Tibial nerve (tissue), 4 donors: ENCODE data around the gene CXCL12. TPM values are rescaled to one million over a fixed set of nuclear protein-coding genes. Genes with fewer than 3 reads are reported as not detected.

Experiments used
- DNase-seq, 2 donors: peaks; one replicate each; pipeline ENCODE4 v3.0.0-alpha.2; 2019; ENCODE audit warnings: low spot score in 2 of 2
- H3K27ac ChIP-seq, 4 donors: fragments of 200-600 bp; sonication (generic) in 3 of 4; one replicate each; pipeline ENCODE4 v1.5.1; 2017 to 2019; ENCODE audit warnings: mild to moderate bottlenecking in 1 of 4
- H3K27me3 ChIP-seq, 2 donors: fragments of 200-600 bp; sonication (generic) in 1 of 2; one replicate each; pipeline versions ENCODE4 v1.5.1 to v1.6.0; 2017 to 2019
- H3K36me3 ChIP-seq, 3 donors: fragments of 200-600 bp; sonication (generic); one replicate each; pipeline ENCODE4 v1.5.1; 2018 to 2019
- H3K4me1 ChIP-seq, 4 donors: fragments of 200-600 bp; sonication (generic) in 3 of 4; one replicate each; pipeline ENCODE4 v1.5.1; 2017 to 2019
- H3K4me3 ChIP-seq, 4 donors: fragments of 200-600 bp; sonication (generic) in 3 of 4; one replicate each; pipeline ENCODE4 v1.5.1; 2017 to 2019; ENCODE audit warnings: mild to moderate bottlenecking in 1 of 4, moderate library complexity in 1 of 4
- H3K9me3 ChIP-seq, 4 donors: fragments of 200-600 bp; sonication (generic) in 3 of 4; one replicate each; pipeline ENCODE4 v1.5.1; 2017 to 2019
- EP300 ChIP-seq, 2 donors: sonication (generic); formaldehyde crosslinking; IDR thresholded peaks; one replicate each; pipeline ENCODE4 v1.6.1; 2017; ENCODE audit warnings: antibody characterized with exemption in 2 of 2, mild to moderate bottlenecking in 1 of 2
- POLR2A ChIP-seq, 2 donors: fragments of 450-650 bp; IDR thresholded peaks; one replicate each; pipeline ENCODE4 v1.6.1; 2017; ENCODE audit warnings: antibody characterized with exemption in 2 of 2, mild to moderate bottlenecking in 2 of 2, moderate library complexity in 2 of 2
- WGBS, 2 donors: methylation state at CpG; one replicate each; pipeline ENCODE4 v1.1.5; 2018; 5-methylcytosine and 5-hydroxymethylcytosine counted together
- total RNA-seq, 4 donors: library from RNA; depleted of rRNA; stranded (reverse); fragments of >200 nt; gene quantifications; one replicate each; pipeline ENCODE4 v1.1.0, GENCODE V29; 2016
- TF ChIP-seq, protein P1 (sequence below), 5 experiments: fragments of 200-600 bp in 3 of 5; fragments of 450-650 bp in 2 of 5; sonication (generic) in 3 of 5; IDR thresholded peaks; one replicate each; pipeline ENCODE4 v1.5.1; 2016 to 2019; ENCODE audit warnings: antibody characterized with exemption in 5 of 5, mild to moderate bottlenecking in 3 of 5, moderate library complexity in 2 of 5

Gene CXCL12
- total RNA-seq, 4 donors from 2014 or later = 35.0 to 119 (median 86.4) TPM

GRCh38 chr10:44343843-44344242, 41.1 kb downstream of the CXCL12 start:
- Histone ChIP-seq H3K27ac (no peak overlapping the region), H3K36me3 (peaks cover 0 to 11% (median 0%) of the 10 kb centered on the region in 3 donors), H3K9me3 (no peaks in the 10 kb centered on the region), H3K4me1 (no peaks in the 10 kb centered on the region), H3K4me3 (no peak overlapping the region), H3K27me3 (no peaks in the 10 kb centered on the region)
- WGBS, 2 donors = 60 to 71% methylated on average over 3 of the region's 3 CpGs
- no peak for DNase-seq
- no peak for TF ChIP-seq EP300 (IDR thresholded peaks at IDR 0.05)
- TF ChIP-seq, protein P1, sequence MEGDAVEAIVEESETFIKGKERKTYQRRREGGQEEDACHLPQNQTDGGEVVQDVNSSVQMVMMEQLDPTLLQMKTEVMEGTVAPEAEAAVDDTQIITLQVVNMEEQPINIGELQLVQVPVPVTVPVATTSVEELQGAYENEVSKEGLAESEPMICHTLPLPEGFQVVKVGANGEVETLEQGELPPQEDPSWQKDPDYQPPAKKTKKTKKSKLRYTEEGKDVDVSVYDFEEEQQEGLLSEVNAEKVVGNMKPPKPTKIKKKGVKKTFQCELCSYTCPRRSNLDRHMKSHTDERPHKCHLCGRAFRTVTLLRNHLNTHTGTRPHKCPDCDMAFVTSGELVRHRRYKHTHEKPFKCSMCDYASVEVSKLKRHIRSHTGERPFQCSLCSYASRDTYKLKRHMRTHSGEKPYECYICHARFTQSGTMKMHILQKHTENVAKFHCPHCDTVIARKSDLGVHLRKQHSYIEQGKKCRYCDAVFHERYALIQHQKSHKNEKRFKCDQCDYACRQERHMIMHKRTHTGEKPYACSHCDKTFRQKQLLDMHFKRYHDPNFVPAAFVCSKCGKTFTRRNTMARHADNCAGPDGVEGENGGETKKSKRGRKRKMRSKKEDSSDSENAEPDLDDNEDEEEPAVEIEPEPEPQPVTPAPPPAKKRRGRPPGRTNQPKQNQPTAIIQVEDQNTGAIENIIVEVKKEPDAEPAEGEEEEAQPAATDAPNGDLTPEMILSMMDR (IDR thresholded peaks at IDR 0.05) = no peak
- no peak for TF ChIP-seq POLR2A (IDR thresholded peaks at IDR 0.05)

GRCh38 chr10:44341886-44342285, 43.0 kb downstream of the CXCL12 start:
- H3K4me1 ChIP-seq = no peaks in the 10 kb centered on the region
- no peak for DNase-seq
- H3K36me3 ChIP-seq = no peaks in the 10 kb centered on the region
- TF ChIP-seq, protein P1 (IDR thresholded peaks at IDR 0.05) = no peak
- no peak for TF ChIP-seq POLR2A (IDR thresholded peaks at IDR 0.05)
- TF ChIP-seq EP300 (IDR thresholded peaks at IDR 0.05) = no peak
- H3K27ac ChIP-seq = no peak overlapping the region
- 87 to 89% methylated on average over 3 of the region's 3 CpGs for WGBS, 2 donors
- H3K27me3 ChIP-seq = no peaks in the 10 kb centered on the region
- no peaks in the 10 kb centered on the region for H3K9me3 ChIP-seq
- H3K4me3 ChIP-seq = no peak overlapping the region

DNA sequence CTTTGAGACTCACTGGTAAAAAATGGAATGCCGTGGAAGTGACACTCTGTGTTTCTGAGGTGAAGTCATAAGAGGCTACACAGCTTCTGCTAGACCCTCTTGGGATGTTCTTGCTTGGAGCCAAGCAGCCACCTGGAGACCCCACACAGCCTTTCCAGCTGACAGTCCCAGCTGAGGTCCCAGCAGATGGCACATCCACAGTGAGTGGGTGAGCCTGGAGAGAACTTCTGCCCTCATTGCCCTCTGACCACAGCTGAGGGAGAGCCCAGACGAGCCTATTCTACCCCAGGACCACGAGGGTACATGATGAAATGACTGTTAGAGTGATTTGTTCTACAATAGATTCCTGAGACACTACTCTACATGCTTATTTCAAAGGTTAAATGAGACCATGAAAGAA, 44.3 kb downstream of the CXCL12 start:
- Histone ChIP-seq H3K27ac (no peak overlapping the region), H3K9me3 (no peaks in the 10 kb centered on the region), H3K27me3 (no peaks in the 10 kb centered on the region), H3K4me3 (no peak overlapping the region), H3K4me1 (no peaks in the 10 kb centered on the region), H3K36me3 (no peaks in the 10 kb centered on the region)
- no peak for DNase-seq
- WGBS, 2 donors = 51 to 53% methylated on average over 3 of the region's 3 CpGs
- no peak for TF ChIP-seq EP300 (IDR thresholded peaks at IDR 0.05)
- TF ChIP-seq, protein P1 (IDR thresholded peaks at IDR 0.05) = no peak
- no peak for TF ChIP-seq POLR2A (IDR thresholded peaks at IDR 0.05)

DNA sequence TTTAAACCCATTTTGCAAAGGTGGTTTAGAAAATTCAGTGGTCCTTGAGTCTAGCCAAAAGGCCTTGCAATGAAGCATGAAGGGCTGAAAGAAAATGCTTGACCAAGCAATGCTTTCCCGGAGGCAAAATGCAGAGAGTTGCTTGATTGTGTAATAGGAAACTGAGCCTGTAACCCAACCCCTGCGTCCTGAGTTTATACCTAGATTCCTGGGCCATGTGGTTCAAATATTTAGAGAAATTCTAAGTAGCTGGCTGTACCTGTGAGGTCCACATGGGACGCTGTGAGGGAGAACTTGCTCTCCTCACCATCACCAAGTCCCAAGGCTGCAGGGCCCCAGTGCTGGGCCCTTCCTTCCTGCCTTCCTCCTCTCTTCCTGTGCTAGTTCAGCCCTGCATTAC, 45.7 kb downstream of the CXCL12 start:
- DNase-seq = no peak
- Histone ChIP-seq H3K27me3 (no peaks in the 10 kb centered on the region), H3K4me3 (no peak overlapping the region), H3K36me3 (no peaks in the 10 kb centered on the region), H3K27ac (no peak overlapping the region), H3K9me3 (no peaks in the 10 kb centered on the region), H3K4me1 (no peaks in the 10 kb centered on the region)
- 78 to 79% methylated on average over 3 of the region's 3 CpGs for WGBS, 2 donors
- TF ChIP-seq, protein P1 (IDR thresholded peaks at IDR 0.05) = no peak

DNA sequence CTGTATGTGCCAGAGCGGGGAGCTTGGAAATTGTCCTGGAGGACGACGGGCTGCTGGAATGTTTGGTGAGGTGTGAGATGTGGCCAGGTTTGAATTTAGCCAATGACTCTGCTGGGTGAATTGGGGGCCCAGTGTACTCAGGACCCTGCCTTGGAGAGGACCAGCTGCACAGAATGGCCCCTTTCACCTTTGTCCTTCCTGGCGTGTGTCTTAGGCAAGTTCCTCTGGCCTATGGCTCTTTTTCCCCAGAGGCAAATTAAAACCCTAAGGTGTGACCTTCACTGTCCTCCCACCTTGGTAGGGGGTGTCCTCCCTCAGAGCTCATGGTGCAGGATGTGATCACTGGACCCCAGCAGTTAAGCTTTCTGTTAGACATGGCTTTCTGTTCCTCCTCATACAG, 47.8 kb downstream of the CXCL12 start:
- no peak overlapping the region for H3K4me3 ChIP-seq
- H3K36me3 ChIP-seq = no peaks in the 10 kb centered on the region
- no peaks in the 10 kb centered on the region for H3K9me3 ChIP-seq
- 91% methylated on average over 4 of the region's 4 CpGs for WGBS, 2 donors
- H3K4me1 ChIP-seq = no peaks in the 10 kb centered on the region
- DNase-seq = no peak
- no peak overlapping the region for H3K27ac ChIP-seq
- H3K27me3 ChIP-seq = no peaks in the 10 kb centered on the region
- TF ChIP-seq, protein P1 (IDR thresholded peaks at IDR 0.05) = no peak
- TF ChIP-seq POLR2A (IDR thresholded peaks at IDR 0.05) (no peak), EP300 (IDR thresholded peaks at IDR 0.05) (no peak)
